Activated CD8-positive, alpha-beta memory T cell treated with anti-CD3 and anti-CD28 coated beads for 1 hour (primary cell): ENCODE measurements around the gene PCDH15.

Experiments
- DNase-seq, 2 donors: peaks; one replicate each; pipeline ENCODE4 v3.0.0-alpha.2; 2020; ENCODE audit warnings: low read depth in 1 of 2; ENCODE audit errors: extremely low read depth in 1 of 2

PCDH15 gene

GRCh38 chr10:54708591-54708990 lies 92.4 kb downstream of the PCDH15 start:
- no peak for DNase-seq

DNA sequence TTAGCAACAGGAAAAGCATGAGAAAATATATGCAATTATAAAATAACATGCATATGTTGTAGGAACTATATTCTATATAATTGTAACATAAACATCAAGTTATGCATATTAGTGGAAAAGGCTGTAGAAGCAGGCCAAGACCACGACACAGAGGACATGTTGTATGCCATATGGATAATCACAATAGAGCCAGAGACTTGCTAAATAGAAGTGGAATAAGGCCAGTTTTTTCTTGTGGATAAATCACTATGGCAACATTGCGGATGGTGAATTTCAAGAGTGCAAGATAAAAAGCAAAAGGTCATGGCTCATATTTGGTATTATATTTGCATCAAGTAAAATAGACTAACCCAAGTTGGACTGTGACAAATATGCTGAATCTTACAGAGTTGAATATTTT lies 93.0 kb downstream of the PCDH15 start:
- DNase-seq, result no peak

DNA sequence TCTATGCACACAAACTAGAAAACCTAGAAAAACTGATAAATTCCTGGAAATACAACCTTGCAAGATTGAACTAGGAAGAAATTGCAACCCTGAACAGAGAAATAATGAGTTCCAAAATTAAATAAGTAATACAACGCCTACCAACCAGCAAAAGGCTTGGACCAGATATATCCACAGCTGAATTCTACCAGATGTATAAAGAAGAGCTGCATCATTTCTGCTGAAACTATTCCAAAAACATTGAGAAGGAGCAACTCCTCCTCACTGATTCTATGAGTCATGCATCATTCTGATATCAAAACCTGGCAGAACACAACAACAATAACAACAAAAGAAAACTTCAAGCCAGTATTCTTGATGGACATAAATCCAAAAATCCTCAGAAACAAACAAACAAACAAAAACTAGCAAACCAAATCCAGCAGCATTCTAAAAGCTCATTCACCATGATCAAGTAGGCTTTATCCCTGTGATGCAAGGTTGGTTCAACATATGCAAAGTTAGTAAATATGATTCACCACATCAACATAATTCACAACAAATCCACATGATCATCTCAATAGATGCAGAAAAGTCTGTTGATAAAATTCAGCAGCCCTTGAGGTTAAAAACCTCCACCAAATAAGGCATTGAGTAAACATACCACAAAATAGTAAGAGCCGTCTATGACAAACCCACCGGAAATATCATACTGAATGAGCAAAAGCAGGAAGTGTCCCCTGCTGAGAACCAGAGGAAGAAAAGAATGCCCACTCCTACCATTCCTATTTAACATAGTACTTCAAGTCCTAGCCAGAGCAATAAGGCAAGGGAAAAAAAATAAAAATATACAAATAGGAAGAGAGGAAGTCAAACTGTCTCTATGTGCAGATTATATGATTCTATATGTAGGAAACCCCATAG lies 98.2 kb downstream of the PCDH15 start:
- DNase-seq, result no peak

- no peak for DNase-seq
Observed at GRCh38 chr10:54691331-54691730, 109.7 kb downstream of the PCDH15 start.

GRCh38 chr10:54682554-54682953 lies 118.5 kb downstream of the PCDH15 start:
- no peak for DNase-seq

DNA sequence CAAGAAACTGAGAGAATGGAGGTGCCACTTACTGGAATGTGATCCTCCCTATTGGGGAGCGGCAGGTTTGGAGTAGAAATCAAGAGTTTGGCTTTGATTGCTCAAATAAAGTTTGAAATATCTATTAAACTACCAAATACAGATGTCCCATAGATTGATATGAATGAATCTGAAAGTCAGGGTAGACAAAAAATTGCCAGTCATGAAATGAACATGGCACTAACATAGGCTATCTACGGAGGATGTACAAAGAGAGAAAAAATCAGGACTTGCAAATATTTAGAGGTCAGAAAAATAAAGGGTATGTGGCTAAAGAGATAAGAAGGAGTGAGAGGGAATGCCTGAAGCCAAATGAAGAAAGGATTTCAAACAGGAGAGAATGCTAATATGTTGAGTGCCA lies 119.9 kb downstream of the PCDH15 start:
- no peak for DNase-seq

- no peak for DNase-seq
Observed at GRCh38 chr10:54667136-54667535, 133.9 kb downstream of the PCDH15 start.

DNA sequence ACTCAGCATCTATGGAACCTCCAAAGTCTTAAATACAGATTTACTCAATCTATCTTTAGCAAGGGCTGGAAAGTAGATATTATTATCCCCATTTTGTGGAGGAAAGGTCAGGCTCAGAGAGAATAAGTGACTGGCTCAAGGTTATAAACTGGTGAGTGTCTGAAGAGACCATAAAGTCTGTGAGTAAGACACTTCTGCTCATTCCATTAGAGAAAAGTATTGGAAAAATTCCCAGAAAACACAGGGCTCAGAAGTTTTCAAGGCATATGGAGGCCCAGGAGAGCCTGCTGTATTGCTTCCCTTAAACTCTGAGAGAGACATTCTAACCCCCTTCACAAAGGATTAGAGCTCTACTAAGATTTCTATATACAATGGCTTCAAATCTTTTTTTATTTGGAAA lies 134.8 kb downstream of the PCDH15 start:
- no peak for DNase-seq

- no peak for DNase-seq
Observed at GRCh38 chr10:54665095-54665494, 135.9 kb downstream of the PCDH15 start.

GRCh38 chr10:54660397-54660796 lies 140.6 kb downstream of the PCDH15 start:
- DNase-seq, result no peak

DNA sequence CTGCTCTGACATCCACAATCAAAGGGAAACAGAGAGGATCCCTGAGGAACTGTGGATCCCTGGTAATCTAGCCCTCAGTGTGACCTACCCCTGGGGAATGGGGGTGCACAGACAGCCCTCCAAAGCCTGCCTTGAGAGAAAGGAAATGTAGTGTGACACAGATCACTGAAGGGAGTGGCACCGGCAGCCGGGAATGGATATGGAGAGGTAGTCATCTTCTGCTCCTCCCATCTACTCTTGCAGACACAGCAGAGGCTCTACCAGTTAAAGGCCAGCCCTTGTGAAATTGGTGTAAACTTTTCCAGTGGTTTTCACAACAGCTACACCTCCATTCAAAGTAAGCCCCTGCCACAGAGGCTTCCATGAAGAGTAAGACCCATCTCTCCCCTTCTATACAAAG lies 144.4 kb downstream of the PCDH15 start:
- no peak for DNase-seq

GRCh38 chr10:54653518-54653917 lies 147.5 kb downstream of the PCDH15 start:
- no peak for DNase-seq

- DNase-seq, result no peak
Observed at GRCh38 chr10:54650547-54650946, 150.5 kb downstream of the PCDH15 start.

- no peak for DNase-seq
Observed at GRCh38 chr10:54622017-54622416, 179.0 kb downstream of the PCDH15 start.

GRCh38 chr10:54620352-54620751 lies 180.7 kb downstream of the PCDH15 start:
- no peak for DNase-seq

GRCh38 chr10:54614072-54614471 lies 187.0 kb downstream of the PCDH15 start:
- no peak for DNase-seq

DNA sequence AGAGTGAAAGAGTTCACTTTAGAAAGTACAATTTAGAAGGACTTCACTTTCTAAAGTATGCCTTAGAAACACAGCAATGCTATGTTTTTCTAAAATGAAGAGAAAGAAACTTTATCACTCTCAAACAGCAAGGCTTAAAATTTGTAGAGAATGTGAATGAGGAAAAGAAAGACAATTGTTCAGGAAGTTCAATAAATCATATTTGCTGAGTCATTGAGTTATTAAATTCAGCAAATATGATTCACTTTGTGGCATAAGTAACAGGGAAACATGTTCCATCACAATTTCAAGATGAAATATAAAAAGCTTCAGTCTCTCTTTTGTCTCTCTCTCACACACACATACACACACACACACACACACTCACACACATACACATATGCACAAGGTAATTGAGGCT lies 187.9 kb downstream of the PCDH15 start:
- no peak for DNase-seq

DNA sequence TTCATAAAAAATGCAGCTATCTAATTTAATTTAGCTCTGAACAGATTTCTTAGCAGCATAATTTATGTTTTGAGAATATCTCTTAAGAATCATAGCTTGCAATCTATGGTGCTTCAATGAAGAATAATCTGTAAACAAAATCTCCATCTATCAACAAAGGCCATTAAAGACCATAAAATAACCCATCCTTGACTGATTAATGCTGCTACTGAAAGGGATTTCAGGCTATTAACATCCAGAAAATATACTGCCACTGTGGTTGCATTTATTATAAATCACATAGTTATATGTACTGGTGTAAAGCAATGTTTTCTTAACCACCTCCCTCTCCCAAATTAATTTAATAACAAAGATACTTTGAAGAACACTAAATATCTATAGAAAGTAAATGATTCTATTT lies 191.6 kb downstream of the PCDH15 start:
- no peak for DNase-seq

- DNase-seq, result no peak
Observed at GRCh38 chr10:54607983-54608382, 193.0 kb downstream of the PCDH15 start.

- DNase-seq, result no peak
Observed at GRCh38 chr10:54594289-54594688, 206.7 kb downstream of the PCDH15 start.

DNA sequence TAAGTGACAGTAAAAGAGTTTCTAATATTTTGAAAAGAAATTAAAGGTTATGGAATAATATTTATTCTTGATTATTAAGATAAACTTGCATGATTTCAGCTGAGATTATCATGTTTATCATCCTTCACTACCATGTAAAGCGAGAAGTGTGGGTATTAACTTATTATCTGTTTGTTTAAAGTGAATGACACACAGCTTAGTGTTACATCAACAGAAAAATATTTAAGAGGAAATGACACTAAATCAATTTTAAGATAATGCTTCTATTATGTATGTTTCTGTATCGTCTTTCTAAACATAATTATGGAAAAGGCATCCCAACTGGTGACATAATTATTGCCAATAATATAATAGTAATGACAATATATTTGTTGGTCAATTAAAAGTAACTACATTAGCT lies 213.1 kb downstream of the PCDH15 start:
- DNase-seq, result no peak

DNA sequence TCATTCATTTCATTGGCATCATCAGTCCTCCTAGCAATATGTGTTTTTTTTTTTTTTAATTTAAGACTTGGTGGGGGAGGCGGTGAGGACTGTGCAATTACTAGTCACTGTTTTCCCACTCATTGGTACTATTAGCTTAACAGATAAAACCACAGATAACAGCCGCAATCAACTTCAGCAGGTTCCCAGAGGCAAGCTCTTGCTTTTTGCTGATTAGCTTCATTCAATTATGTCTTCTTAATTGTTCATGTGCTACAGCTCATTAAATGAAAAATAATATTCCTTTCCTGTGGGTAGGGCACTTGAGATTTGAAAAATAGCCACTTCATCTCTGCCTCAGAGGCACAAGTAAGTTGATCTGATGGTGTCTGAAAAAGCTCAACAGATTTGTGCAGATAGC lies 215.5 kb downstream of the PCDH15 start:
- DNase-seq, result no peak

DNA sequence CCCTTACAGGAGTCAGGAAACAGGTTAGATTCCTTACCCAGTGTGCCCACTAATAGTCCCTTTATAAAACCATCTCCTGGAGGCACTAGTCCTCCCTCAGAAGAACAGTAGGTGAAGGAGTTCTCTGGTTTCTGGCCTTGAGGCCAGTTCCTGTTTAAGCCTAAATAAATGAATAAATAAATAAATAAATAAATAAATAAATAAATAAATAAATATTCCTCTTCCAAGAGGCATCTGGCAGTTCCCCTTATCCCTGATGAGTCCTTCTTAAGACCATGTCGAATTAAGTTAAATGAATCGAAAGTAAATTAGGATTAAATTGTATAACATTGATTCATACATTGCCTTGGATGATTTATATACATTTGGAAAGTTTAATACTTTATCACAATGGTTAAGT lies 223.3 kb downstream of the PCDH15 start:
- DNase-seq, result no peak
